EL (cell line): Measurements from ENCODE around the gene SLC8A2.
"Not testable (repeated sequence)": the region's sequence is repeated elsewhere in the genome, so short reads cannot be mapped to it uniquely, and the experiment has no call there.

Experiments
- DNase-seq: peaks from one replicate; pipeline ENCODE4 v3.0.0-alpha.2; 2016

SLC8A2 gene

DNA sequence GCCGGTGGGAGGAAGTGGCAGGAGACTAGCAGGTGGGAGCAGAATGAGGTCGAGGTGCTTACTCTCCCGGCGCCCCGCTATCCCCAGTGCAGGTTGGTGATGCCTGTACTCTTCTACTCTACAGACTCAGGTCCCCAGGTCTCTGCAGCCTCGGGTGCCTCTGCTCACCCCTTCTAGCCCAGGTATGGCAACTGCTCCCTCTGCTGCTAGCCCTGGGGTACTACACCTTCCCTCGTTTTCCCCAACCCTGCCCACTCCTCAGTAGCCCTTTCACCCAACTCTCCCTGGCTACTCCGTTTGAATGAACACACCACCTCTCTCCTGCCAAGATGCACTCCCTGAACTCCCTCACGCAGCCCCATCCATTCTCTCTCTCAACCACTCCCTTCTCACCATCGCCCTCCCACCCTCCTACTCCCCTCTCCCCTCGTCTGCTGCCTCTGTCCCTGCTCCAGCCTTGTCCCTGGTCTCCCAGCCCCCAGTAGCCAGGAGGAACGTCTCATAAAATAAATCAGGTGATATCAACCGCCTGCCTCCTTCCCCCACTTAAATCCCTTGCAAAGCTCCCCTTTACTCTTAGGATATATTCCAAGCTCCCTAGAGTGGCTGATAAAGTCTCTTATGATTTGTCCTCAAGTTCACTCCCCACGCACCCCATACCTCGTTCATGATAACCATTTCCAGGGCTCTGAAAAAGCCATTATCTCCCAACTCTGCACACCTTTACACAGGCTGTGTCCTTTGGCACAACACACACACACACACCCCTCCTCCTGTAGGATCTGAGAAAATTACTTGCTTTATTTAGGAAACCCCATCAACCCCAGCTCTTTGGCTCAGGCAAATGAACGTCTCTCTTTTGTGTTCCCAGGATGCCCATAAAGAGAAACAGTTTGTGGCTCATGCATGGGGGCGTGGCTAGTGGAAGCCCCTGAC lies 44.2 kb downstream of the SLC8A2 start:
- DNase-seq: peak; percentile 69

DNA sequence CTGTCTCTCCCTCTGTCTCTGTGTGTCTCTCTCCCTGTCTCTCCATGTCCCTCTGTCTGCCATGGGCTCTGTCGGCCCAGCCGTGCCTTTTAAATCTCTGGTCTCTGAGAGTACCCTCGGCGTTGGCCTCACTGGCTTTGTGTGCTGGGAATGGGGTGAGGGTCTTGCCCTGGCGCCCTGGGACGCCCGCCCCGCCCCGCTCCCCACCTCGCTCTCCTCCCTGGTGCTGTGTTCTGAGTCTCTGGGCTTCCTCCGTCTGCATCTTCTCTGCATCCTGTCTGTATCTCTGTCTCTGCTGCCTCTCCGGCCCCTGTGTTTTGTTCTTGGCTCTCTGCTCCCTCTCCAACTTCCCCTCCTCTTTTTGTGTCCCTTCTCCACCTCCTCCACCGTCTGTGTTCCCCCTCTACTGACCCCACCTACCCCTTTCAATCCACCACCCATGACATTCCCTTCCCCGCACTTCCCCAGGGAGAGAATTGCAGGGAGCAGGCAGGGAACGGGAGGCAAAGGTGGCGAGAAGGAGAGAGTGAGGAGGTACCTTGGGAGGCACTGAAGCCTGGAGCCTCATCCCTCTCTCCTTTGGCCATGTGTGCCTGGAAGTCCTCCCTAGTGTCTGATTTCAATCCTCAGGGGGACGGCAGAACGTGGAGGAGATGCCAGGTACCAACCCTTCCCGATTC lies 48.4 kb downstream of the SLC8A2 start:
- no peak for DNase-seq

- DNase-seq: no peak
These were observed 49.1 kb downstream of the SLC8A2 start for GRCh38 chr19:47422417-47423163.

GRCh38 chr19:47421844-47422395 lies 49.8 kb downstream of the SLC8A2 start:
- peak; percentile 27 for DNase-seq

DNA sequence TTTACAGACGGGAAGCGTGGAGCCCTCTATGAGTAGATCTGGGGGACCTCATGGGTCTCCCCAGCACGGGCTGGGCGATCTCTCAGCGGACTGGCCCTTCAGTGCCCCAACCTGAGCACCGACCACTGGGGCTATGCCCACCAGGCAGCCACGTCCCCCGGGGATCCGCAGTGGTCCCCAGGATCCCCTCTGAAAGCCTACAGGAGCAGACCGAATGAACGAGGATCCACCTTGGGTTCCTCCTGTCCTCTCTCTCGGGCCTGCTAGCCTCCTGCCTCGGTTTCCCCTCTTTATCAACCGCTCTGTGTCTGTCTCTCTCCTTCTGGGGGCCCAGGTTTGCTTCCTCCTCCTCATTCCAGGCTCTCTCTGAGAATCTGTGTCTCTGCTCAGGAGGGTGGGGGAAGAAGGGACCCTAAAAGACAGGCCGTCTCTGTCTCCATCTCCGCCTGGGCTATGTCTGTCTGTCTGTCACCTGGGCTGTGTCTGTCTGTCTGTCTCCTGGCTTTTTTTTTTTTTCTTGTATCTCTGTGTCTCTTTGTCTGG lies 50.4 kb downstream of the SLC8A2 start:
- no peak for DNase-seq

DNA sequence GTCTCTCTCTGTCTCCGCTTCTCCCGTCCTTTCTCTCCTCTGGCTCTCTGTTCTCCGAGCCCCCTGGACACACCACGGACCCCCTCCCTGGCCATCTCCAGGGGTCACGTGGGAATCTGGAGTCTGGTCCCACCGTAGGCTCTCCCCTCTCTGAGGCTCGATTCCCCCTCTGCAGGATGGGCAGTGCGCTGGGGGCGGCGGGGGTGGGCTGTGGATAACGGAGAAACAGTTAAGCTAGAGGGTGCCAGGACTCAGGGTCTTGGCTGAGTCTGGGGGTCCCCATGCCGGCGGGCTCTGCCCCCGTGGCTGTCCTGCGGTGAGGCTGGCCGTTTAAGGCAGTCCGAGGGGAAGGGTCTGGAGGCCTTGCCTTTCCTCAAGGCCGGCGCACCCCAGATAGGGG lies 51.9 kb downstream of the SLC8A2 start:
- no peak for DNase-seq

DNA sequence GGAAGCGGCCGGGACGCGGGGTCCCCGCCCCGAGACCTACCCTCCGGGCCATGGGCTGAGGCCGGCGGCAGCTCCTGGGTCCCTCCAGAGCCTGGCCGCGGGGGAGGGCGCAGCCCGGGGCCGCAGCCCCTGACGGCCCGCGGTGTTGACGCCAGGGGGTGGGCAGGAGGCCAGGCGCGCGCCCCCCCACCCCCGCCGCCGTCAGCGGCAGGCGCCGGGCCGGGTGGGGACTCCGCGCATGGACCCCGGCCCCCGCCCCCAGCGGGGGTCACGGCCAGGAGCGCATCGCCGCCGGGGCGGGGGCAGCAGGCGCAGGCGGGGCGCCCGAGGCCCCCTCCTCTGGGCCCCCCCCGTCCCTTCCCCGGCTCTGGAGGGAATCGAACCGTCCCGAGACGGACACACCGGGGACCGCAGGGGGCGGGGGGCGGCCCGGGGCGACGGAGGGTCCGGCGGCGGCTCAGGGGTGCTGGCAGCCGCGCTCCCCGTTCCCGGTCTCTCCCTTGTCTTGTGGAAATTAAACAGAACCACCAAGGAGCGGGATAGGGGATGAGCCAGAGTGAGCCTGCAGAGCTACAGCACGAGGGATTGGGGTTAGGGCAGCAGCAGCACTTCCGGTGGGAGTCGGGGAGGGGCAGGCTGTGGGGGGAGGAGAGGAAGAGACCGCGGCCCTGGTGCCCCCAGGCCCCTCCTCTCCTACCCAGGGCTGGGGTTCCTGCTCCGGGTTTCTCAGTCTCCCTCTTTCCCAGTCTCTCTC lies 52.5 kb downstream of the SLC8A2 start, which contains the start of gene MEIS3:
MEIS3 (minus strand) TSS at position 498 of the 754 bp plus-strand sequence; CDS start at position 52, 446 bp downstream.
- peak; percentile 24 for DNase-seq

GRCh38 chr19:47418692-47419029 lies 53.0 kb downstream of the SLC8A2 start:
- DNase-seq: no peak

GRCh38 chr19:47417746-47418691 lies 53.7 kb downstream of the SLC8A2 start:
- no peak for DNase-seq

DNA sequence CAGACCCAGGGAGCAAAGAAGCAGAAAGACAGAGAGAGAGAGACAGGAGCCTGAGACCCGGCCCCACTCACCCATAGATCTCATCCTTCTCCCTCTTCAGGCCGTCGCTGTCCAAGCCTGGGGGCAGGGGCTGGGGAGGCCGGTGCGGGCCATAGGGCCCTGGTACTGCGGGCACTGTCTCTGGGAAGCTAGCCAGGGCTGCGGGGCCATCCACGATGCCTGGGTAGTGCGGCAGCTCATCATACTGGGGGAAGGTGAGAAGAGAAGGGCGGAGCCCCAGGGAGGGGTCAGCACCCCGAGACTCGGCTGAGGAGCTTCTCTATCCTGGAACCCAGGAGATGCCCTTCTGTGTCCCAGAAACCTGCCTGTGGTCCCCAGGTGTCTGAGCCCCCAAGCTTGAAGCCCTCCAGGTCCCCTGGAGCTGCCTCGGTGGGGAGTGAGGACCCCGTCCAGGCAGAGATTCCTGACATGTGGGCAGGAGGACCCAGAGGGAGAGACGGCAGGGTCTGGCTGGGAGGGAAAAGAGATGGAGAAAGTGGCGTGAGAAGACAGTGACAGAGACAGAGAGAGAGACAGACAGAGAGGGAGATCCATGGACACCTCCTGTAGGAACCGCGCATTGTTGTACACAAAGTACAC lies 54.5 kb downstream of the SLC8A2 start:
- no peak for DNase-seq

GRCh38 chr19:47416643-47416985 lies 55.1 kb downstream of the SLC8A2 start:
- no peak for DNase-seq

GRCh38 chr19:47415953-47416642 lies 55.6 kb downstream of the SLC8A2 start:
- no peak for DNase-seq

DNA sequence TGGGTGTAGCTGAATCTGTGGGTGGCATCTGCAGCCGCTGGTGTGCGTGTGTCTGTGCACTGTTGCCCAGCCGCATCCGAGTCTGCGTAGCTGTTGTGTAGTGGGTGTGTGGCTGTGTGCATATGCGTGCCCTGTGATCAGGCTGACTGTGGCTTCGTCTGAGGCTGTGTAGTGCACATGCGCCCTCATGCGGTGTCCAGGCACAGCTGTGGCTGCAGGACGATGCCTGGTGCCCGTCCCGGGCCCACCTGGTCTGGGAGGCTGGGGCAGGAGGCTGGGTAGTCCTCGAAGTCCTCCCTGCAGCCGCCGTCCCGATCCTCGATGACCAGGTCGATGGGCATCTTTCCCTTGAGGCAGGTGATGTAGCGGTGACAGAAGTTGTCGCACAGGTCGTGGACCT lies 57.2 kb downstream of the SLC8A2 start:
- no peak for DNase-seq

DNA sequence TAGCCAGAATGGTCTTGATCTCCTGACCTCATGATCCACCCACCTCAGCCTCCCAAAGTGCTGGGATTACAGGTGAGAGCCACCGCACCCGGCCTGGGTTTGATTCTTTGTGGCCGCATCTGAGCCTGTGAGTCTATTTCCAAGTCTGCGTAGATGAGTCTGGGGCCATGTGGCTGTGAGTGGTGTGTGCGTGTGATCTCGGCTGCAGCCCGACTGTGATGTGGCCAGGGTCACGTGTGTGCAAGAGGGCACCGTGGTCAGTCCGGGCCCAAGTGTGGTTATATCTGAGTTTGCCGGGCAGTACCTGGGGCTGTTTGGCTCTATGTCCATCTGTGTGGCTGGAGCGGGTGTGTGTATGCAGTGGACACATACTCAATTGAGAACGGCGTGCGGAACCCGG lies 57.8 kb downstream of the SLC8A2 start:
- DNase-seq: no peak

DNA sequence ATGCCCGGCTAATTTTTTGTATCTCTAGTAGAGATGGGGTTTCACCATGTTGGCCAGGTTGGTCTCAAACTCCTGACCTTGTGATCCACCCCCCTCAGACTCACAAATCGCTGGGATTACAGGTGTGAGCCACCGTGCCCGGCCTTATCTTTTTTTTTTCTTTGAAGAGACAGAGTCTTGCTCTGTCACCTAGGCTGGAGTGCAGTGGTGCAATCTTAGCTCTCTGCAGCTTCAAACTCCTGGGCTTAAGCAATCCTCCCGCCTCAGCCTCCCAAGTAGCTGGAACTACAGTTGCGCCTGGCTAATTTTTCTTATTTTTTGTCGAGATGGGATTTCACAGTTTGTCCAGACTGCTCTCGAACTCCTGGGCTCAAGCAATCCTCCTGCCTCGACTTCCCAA lies 60.0 kb downstream of the SLC8A2 start:
- DNase-seq: not testable (repeated sequence)

DNA sequence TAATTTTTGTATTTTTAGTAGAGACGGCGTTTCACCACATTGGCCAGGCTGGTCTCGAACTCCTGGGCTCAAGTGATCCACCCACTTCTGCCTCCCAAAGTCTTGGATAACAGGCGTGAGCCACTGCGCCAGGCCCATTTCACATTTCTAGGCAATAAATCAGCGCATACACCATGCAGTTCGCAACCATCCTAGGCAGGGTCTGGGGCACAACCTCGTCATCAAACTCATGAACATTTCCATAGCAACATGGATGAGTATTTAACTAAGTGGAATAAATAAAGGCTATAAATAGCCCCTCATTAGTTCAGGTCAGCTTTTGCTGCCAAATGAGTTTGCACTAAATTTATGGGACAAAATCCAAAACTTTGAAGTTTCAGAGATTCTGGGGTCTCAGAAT lies 60.6 kb downstream of the SLC8A2 start:
- no peak for DNase-seq

DNA sequence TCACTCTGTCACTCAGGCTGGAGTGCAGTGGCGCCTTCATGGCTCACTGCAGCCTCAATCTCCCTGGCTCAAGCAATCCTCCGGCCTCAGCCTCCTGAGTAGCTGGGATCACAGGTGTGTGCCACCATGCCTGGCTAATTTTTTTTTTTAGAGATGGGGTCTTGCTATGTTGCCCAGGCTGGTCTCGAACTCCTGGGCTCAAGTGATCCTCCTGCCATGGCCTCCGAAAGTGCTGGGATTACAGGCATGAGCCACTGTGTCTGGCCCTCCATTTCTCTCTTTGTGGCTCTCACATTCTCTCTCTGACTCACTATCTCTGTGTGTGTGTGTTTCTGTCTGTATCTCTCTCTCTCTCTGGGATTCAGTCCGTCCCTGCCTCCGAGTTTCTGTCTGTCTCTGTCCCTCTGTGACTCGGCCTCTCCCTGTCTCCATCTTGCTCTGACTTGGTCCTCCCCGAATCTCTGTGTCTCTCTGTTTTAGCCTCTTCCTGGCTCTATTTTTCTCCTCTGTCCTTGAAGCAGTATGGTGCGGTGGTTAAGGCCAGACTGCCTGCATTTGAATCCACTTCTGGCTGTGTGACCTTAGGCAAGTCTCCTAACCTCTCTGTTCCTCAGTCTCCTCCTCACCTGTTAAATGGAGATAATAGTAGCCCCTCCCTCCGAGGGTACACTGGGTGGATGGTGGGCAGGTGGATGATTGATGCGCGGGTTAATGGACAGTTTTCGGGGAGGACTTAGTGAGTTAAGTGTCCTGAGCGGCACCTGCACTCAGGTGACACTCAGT lies 63.3 kb downstream of the SLC8A2 start:
- DNase-seq: no peak

DNA sequence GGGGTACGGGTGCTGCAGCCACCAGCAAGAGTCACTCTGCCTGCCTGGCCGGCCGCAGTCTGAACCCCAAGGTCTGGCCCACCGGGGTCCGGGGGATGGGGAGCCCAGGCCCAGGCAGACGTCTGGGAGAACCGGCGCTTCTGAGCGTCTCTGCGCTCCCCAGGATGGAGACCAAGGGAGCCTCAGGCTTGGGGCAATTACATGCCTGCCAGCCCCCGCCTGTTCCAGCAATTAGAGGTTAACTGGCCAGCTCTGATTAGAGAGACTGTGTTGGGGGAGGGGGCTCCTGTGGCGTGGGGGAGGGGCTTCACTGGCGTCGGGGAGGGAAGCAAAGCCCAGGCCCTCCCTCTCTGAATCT lies 64.3 kb downstream of the SLC8A2 start:
- no peak for DNase-seq
